Osteocyte (in vitro differentiated cells): Measurements from ENCODE around the gene FNIP2. TPM values are rescaled to one million over a fixed set of nuclear protein-coding genes. Genes with fewer than 3 reads are reported as not detected.
A peak's percentile ranks its signal among the peaks of the same experiment; 100 is the strongest.
"Not testable (repeated sequence)": the region's sequence is repeated elsewhere in the genome, so short reads cannot be mapped to it uniquely, and the experiment has no call there.

Experiments
- DNase-seq: peaks from one replicate; pipeline ENCODE4 v3.0.0; 2021; ENCODE audit warnings: mixed read lengths; ENCODE audit not compliant: unreplicated experiment; ENCODE audit errors: extremely low spot score
- H3K27ac Mint-ChIP-seq: one replicate; pipeline ENCODE4 v1.8.0; 2021; ENCODE audit warnings: mild to moderate bottlenecking, mixed read lengths; ENCODE audit not compliant: unreplicated experiment
- H3K27me3 Mint-ChIP-seq: one replicate; pipeline ENCODE4 v1.8.0; 2021; ENCODE audit warnings: mixed read lengths; ENCODE audit not compliant: unreplicated experiment
- H3K36me3 Mint-ChIP-seq: one replicate; pipeline ENCODE4 v1.8.0; 2021; ENCODE audit warnings: mixed read lengths; ENCODE audit not compliant: unreplicated experiment
- H3K4me1 Mint-ChIP-seq: one replicate; pipeline ENCODE4 v1.8.0; 2021; ENCODE audit warnings: mixed read lengths; ENCODE audit not compliant: unreplicated experiment
- H3K4me3 Mint-ChIP-seq: one replicate; pipeline ENCODE4 v1.8.0; 2021; ENCODE audit warnings: mild to moderate bottlenecking, moderate library complexity, mixed read lengths; ENCODE audit not compliant: unreplicated experiment
- H3K9me3 Mint-ChIP-seq: one replicate; pipeline ENCODE4 v1.8.0; 2021; ENCODE audit warnings: mixed read lengths; ENCODE audit not compliant: unreplicated experiment
- total RNA-seq: library from RNA; stranded (reverse); gene quantifications from 2 replicates; pipeline ENCODE4 v1.2.1, GENCODE V29; 2021
- TF ChIP-seq, protein P1 (sequence below): fragments of 200-600 bp; sonication (generic); IDR thresholded peaks from 2 replicates; pipeline ENCODE4 v1.5.0; 2021; ENCODE audit warnings: antibody characterized with exemption, mild to moderate bottlenecking, moderate library complexity

FNIP2 gene
- total RNA-seq, 1 donor from 2014 or later = 14.4 TPM

DNA sequence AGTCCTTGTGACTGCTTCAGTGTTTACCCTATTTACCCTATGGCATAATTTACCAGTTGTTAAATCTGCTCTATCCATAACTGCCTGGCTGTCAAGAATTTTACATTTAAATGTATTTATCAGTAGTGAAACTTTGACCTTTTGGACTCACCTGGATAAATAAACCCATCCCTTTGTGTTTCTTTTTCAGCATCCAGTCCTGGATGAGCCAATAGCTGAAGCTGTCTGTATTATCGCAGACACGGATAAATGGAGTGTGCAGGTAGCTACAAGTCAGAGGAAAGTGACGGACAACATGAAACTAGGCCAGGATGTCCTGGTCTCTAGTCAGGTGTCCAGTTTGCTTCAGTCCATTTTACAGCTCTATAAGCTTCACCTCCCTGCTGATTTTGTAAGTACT is 122.4 kb downstream of the FNIP2 start:
- peaks cover 9% of the 10 kb centered on the region for H3K4me1 Mint-ChIP-seq
- TF ChIP-seq, protein P1, sequence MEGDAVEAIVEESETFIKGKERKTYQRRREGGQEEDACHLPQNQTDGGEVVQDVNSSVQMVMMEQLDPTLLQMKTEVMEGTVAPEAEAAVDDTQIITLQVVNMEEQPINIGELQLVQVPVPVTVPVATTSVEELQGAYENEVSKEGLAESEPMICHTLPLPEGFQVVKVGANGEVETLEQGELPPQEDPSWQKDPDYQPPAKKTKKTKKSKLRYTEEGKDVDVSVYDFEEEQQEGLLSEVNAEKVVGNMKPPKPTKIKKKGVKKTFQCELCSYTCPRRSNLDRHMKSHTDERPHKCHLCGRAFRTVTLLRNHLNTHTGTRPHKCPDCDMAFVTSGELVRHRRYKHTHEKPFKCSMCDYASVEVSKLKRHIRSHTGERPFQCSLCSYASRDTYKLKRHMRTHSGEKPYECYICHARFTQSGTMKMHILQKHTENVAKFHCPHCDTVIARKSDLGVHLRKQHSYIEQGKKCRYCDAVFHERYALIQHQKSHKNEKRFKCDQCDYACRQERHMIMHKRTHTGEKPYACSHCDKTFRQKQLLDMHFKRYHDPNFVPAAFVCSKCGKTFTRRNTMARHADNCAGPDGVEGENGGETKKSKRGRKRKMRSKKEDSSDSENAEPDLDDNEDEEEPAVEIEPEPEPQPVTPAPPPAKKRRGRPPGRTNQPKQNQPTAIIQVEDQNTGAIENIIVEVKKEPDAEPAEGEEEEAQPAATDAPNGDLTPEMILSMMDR = no peak
- no peaks in the 10 kb centered on the region for H3K9me3 Mint-ChIP-seq
- H3K36me3 Mint-ChIP-seq = peaks cover 18% of the 10 kb centered on the region
- H3K27ac Mint-ChIP-seq = no peak overlapping the region
- DNase-seq = no peak
- H3K27me3 Mint-ChIP-seq = no peaks in the 10 kb centered on the region
- no peak overlapping the region for H3K4me3 Mint-ChIP-seq

DNA sequence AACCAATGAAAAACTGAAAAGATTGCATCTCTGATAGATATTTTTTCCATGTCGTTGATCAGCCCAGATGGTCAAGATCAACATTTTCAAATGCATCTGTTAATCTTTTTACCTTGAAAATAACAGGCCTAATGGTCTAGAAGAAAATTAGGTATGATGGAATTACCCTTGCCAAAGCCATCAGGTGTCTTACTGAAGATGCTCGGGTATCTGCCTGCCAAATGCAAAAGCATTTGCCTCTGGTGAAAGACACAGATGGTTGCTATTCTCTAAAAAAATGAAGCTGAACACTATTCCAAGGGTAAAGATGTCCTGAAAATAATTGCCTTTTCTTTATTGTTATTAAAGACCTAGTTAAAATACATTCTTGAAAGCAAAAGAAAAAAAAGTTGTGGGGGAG is 126.0 kb downstream of the FNIP2 start:
- Mint-ChIP-seq H3K36me3 (peaks cover 34% of the 10 kb centered on the region), H3K4me1 (peaks cover 15% of the 10 kb centered on the region), H3K27ac (no peak overlapping the region), H3K9me3 (no peaks in the 10 kb centered on the region), H3K27me3 (no peaks in the 10 kb centered on the region), H3K4me3 (no peak overlapping the region)
- TF ChIP-seq, protein P1 = no peak
- no peak for DNase-seq

DNA sequence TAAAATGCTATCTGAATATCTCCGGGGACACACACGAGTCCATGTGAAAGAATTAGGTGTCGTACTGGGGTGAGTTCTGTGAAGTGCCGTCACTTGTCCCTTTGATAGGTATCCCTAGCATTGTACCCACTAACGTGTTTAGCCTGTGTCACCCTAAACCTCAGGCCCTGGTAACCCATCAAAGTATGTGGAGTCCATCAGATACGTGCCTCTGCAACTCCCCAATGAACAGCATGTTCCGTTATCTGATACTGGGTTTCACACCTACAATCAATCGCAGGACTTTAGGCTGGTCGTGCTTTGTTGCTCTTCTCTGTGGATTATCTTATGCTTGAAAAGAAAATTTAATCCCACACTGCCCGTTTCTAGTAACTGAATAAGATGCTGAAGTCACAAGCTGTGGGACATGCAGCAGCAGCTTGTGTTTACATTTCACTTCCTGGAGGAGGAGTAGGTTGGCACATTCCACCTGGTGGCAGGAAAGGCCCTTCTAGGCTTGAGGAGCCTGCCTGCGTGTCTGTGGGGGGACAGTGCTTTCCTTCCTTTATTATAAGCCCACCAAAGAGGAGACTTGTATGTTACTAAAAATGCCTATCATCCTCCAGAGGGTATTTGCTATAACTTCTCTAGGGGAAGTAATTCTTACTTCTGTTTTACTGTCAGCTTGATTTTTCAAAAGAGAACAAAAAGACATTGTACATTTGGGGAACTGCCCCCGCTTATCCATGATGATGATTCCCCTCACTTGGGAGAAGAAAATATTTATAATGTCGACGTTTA is 127.2 kb downstream of the FNIP2 start:
- peaks cover 41% of the 10 kb centered on the region for H3K36me3 Mint-ChIP-seq
- H3K9me3 Mint-ChIP-seq = peaks cover 5% of the 10 kb centered on the region
- peaks cover 15% of the 10 kb centered on the region for H3K4me1 Mint-ChIP-seq
- H3K4me3 Mint-ChIP-seq = no peak overlapping the region
- DNase-seq = no peak
- no peaks in the 10 kb centered on the region for H3K27me3 Mint-ChIP-seq
- TF ChIP-seq, protein P1 = peak; percentile 42
- H3K27ac Mint-ChIP-seq = peak overlapping the region; percentile 66

DNA sequence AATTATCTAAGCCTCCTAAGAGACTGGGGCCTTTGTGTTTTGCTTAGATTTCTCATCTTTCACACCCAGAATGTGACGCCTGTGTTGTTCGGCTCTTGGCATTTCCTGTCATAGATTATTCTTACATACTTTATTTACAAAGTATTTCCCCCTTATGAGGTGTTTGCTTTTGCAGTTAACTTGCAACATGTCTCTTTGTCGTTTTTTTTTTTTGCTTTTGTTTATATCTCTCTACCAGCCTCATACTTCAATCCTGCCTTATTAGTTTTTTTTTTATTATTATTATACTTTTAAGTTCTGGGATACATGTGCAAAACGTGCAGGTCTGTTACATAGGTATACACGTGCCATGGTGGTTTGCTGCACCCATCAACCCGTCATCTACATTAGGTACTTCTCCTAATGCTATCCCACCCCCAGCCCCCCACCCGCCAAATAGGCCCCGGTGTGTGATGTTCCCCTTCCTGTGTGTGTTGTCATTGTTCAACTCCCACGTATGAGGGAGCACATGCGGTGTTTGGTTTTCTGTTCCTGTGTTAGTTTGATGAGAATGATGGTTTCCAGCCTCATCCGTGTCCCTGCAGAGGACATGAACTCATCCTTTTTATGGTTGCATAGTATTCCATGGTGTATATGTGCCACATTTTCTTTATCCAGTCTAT is 127.9 kb downstream of the FNIP2 start:
- DNase-seq, H3K9me3 Mint-ChIP-seq, H3K4me3 Mint-ChIP-seq, H3K27me3 Mint-ChIP-seq: not testable (repeated sequence)
- Mint-ChIP-seq H3K4me1 (peaks cover 15% of the 10 kb centered on the region), H3K27ac (peak overlapping the region; percentile 66), H3K36me3 (peaks cover 43% of the 10 kb centered on the region)

DNA sequence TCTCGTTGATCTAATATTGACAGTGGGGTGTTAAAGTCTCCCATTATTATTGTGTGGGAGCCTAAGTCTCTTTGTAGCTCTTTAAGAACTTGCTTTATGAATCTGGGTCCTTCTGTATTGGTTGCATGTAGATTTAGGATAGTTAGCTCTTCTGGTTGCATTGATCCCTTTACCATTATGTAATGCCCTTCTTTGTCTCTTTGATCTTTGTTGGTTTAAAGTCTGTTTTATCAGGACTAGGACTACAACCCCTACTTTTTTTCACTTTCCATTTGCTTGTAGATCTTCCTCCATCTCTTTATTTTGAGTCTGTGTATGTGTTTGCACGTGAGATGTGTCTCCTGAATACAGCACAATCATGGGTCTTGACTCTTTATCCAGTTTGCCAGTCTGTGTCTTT is 131.6 kb downstream of the FNIP2 start:
- not testable (repeated sequence) for H3K27me3 Mint-ChIP-seq, H3K27ac Mint-ChIP-seq, DNase-seq, H3K9me3 Mint-ChIP-seq, H3K4me3 Mint-ChIP-seq
- H3K36me3 Mint-ChIP-seq = peaks cover 49% of the 10 kb centered on the region
- H3K4me1 Mint-ChIP-seq = peaks cover 31% of the 10 kb centered on the region

DNA sequence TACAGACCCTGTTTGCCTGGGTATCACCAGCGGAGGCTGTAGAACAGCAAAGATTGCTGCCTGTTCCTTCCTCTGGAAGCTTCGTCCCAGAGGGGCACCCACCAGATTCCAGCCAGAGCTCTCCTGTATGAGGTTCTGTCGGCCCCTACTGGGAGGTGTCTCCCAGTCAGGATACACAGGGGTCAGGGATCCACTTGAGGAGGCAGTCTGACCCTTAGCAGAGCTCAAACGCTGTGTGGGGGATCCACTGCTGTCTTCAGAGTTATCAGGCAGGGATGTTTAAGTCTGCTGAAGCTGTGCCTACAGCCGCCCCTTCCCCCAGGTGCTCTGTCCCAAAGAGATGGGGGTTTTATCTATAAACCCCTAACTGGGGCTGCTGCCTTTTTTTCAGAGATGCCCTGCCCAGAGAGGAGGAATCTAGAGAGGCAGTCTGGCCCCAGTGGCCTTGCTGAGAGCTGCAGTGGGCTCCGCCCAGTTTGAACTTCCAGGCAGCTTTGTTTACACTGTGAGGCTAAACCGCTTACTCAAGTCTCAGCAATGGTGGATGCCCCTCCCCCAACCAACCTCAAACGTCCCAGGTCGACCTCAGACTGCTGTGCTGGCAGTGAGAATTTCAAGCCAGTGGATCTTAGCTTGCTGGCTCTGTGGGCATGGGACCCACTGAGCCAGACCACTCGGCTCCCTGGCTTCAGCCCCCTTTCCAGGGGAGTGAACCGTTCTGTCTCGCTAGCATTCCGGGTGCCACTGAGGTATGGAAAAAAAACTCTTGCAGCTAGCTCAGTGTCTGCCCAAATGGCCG is 133.7 kb downstream of the FNIP2 start:
- H3K36me3 Mint-ChIP-seq = peaks cover 47% of the 10 kb centered on the region
- not testable (repeated sequence) for DNase-seq, H3K4me3 Mint-ChIP-seq, H3K9me3 Mint-ChIP-seq, H3K27me3 Mint-ChIP-seq, H3K27ac Mint-ChIP-seq
- H3K4me1 Mint-ChIP-seq = peaks cover 16% of the 10 kb centered on the region
